Measurements from ENCODE around the gene ZNF208.

DNA sequence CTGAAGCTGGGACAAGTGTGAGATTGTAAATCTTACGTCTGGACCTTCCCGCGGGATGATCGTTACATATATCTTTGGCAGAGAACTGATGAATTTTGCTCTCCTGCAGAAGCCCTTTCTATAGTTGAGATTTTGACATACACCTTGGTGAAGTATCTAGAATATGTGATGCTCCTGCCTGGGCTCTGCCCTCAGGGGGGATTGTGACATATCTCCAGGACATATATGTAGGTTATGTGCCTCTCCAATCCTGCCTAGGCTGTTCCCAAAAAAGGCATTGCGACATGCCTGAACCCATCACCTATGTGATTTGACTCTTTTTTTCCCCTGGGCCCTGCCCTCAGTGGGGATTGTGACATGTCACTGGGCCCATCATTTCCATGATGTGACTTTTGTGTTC is 76.6 kb downstream of the ZNF208 start:
- TF ChIP-seq, protein P1, sequence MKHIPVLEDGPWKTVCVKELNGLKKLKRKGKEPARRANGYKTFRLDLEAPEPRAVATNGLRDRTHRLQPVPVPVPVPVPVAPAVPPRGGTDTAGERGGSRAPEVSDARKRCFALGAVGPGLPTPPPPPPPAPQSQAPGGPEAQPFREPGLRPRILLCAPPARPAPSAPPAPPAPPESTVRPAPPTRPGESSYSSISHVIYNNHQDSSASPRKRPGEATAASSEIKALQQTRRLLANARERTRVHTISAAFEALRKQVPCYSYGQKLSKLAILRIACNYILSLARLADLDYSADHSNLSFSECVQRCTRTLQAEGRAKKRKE (CRISPR knock-in tag; IDR thresholded peaks at IDR 0.05; ENCODE audit: low read depth) = no peak
- TF ChIP-seq CBX8 (IDR thresholded peaks at IDR 0.05) = no peak
- no peak for TF ChIP-seq CBX2 (IDR thresholded peaks at IDR 0.05; ENCODE audit: borderline replicate concordance, low read depth)
- no peak for TF ChIP-seq SMC3 (IDR thresholded peaks at IDR 0.05)
- no peak for TF ChIP-seq EP300 (IDR thresholded peaks at IDR 0.05)
- no peak for TF ChIP-seq POLR2A (IDR thresholded peaks at IDR 0.05; ENCODE audit: low read length)
- TF ChIP-seq RAD21 (conservative IDR thresholded peaks at IDR 0.05 in 1 of 2, IDR thresholded peaks at IDR 0.05 in 1 of 2) = no peak
- TF ChIP-seq, protein P2, sequence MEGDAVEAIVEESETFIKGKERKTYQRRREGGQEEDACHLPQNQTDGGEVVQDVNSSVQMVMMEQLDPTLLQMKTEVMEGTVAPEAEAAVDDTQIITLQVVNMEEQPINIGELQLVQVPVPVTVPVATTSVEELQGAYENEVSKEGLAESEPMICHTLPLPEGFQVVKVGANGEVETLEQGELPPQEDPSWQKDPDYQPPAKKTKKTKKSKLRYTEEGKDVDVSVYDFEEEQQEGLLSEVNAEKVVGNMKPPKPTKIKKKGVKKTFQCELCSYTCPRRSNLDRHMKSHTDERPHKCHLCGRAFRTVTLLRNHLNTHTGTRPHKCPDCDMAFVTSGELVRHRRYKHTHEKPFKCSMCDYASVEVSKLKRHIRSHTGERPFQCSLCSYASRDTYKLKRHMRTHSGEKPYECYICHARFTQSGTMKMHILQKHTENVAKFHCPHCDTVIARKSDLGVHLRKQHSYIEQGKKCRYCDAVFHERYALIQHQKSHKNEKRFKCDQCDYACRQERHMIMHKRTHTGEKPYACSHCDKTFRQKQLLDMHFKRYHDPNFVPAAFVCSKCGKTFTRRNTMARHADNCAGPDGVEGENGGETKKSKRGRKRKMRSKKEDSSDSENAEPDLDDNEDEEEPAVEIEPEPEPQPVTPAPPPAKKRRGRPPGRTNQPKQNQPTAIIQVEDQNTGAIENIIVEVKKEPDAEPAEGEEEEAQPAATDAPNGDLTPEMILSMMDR (IDR thresholded peaks at IDR 0.05) = no peak
- TF ChIP-seq NR3C1 (IDR thresholded peaks at IDR 0.05) = no peak
- TF ChIP-seq, protein P3, sequence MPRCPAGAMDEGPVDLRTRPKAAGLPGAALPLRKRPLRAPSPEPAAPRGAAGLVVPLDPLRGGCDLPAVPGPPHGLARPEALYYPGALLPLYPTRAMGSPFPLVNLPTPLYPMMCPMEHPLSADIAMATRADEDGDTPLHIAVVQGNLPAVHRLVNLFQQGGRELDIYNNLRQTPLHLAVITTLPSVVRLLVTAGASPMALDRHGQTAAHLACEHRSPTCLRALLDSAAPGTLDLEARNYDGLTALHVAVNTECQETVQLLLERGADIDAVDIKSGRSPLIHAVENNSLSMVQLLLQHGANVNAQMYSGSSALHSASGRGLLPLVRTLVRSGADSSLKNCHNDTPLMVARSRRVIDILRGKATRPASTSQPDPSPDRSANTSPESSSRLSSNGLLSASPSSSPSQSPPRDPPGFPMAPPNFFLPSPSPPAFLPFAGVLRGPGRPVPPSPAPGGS (IDR thresholded peaks at IDR 0.05) = no peak
- no peak for TF ChIP-seq CEBPB (IDR thresholded peaks at IDR 0.05)

Data from A549 (cell line).